ENCODE results near the gene COPG2.
"Not testable (repeated sequence)": the region's sequence is repeated elsewhere in the genome, so short reads cannot be mapped to it uniquely, and the experiment has no call there.

COPG2 gene

GRCh38 chr7:130632111-130632510, 36.4 kb downstream of the COPG2 start:
- Histone ChIP-seq H3K9ac (ENCODE audit: insufficient read length, low read depth) (no peak overlapping the region), H3K4me1 (ENCODE audit: insufficient read depth, insufficient read length) (no peaks in the 10 kb centered on the region), H3K9me3 (ENCODE audit: insufficient read depth, low read length) (peaks cover 5% of the 10 kb centered on the region; the same call in 1 of the 2 replicates), H3K36me3 (ENCODE audit: insufficient read depth, insufficient read length, low read length) (no peaks in the 10 kb centered on the region), H3K4me3 (ENCODE audit: insufficient read length, low read depth) (no peak overlapping the region), H3K27me3 (ENCODE audit: insufficient read depth, insufficient read length) (no peaks in the 10 kb centered on the region)
- DNase-seq (ENCODE audit: low read depth, low spot score): no peak
- no peak for TF ChIP-seq YY1 (IDR thresholded peaks at IDR 0.05; ENCODE audit: insufficient read depth, insufficient read length)
- no peak for TF ChIP-seq ZNF274 (IDR thresholded peaks at IDR 0.05; ENCODE audit: low read depth, low read length)
- TF ChIP-seq SUZ12 (IDR thresholded peaks at IDR 0.05; ENCODE audit: extremely low read depth, insufficient read depth, insufficient read length): no peak

- H3K4me1 ChIP-seq (ENCODE audit: insufficient read depth, insufficient read length): no peaks in the 10 kb centered on the region
- no peak for DNase-seq (ENCODE audit: low read depth, low spot score)
- H3K9me3 ChIP-seq (ENCODE audit: insufficient read depth, low read length): peaks cover 5% of the 10 kb centered on the region; the same call in 1 of the 2 replicates
- TF ChIP-seq YY1 (IDR thresholded peaks at IDR 0.05; ENCODE audit: insufficient read depth, insufficient read length) (no peak), SUZ12 (IDR thresholded peaks at IDR 0.05; ENCODE audit: extremely low read depth, insufficient read depth, insufficient read length) (no peak), ZNF274 (IDR thresholded peaks at IDR 0.05; ENCODE audit: low read depth, low read length) (no peak)
- no peaks in the 10 kb centered on the region for H3K36me3 ChIP-seq (ENCODE audit: insufficient read depth, insufficient read length, low read length)
- no peak overlapping the region for H3K4me3 ChIP-seq (ENCODE audit: insufficient read length, low read depth)
- H3K9ac ChIP-seq (ENCODE audit: insufficient read length, low read depth): no peak overlapping the region
- H3K27me3 ChIP-seq (ENCODE audit: insufficient read depth, insufficient read length): no peaks in the 10 kb centered on the region
Observed at GRCh38 chr7:130628901-130629300, 39.6 kb downstream of the COPG2 start.

GRCh38 chr7:130627775-130628174, 40.8 kb downstream of the COPG2 start:
- H3K4me3 ChIP-seq (ENCODE audit: insufficient read length, low read depth): no peak overlapping the region
- H3K4me1 ChIP-seq (ENCODE audit: insufficient read depth, insufficient read length): no peaks in the 10 kb centered on the region
- H3K27me3 ChIP-seq (ENCODE audit: insufficient read depth, insufficient read length): no peaks in the 10 kb centered on the region
- H3K9ac ChIP-seq (ENCODE audit: insufficient read length, low read depth): no peak overlapping the region
- H3K9me3 ChIP-seq (ENCODE audit: insufficient read depth, low read length): peaks cover 5% of the 10 kb centered on the region; the same call in 1 of the 2 replicates
- no peaks in the 10 kb centered on the region for H3K36me3 ChIP-seq (ENCODE audit: insufficient read depth, insufficient read length, low read length)
- no peak for TF ChIP-seq SUZ12 (IDR thresholded peaks at IDR 0.05; ENCODE audit: extremely low read depth, insufficient read depth, insufficient read length)
- no peak for TF ChIP-seq YY1 (IDR thresholded peaks at IDR 0.05; ENCODE audit: insufficient read depth, insufficient read length)
- no peak for TF ChIP-seq ZNF274 (IDR thresholded peaks at IDR 0.05; ENCODE audit: low read depth, low read length)
- no peak for DNase-seq (ENCODE audit: low read depth, low spot score)

GRCh38 chr7:130622866-130623265, 45.7 kb downstream of the COPG2 start:
- H3K4me1 ChIP-seq (ENCODE audit: insufficient read depth, insufficient read length): no peaks in the 10 kb centered on the region
- H3K27me3 ChIP-seq (ENCODE audit: insufficient read depth, insufficient read length): no peaks in the 10 kb centered on the region
- no peak overlapping the region for H3K4me3 ChIP-seq (ENCODE audit: insufficient read length, low read depth)
- TF ChIP-seq YY1 (IDR thresholded peaks at IDR 0.05; ENCODE audit: insufficient read depth, insufficient read length): no peak
- no peak for TF ChIP-seq ZNF274 (IDR thresholded peaks at IDR 0.05; ENCODE audit: low read depth, low read length)
- H3K36me3 ChIP-seq (ENCODE audit: insufficient read depth, insufficient read length, low read length): no peaks in the 10 kb centered on the region
- H3K9ac ChIP-seq (ENCODE audit: insufficient read length, low read depth): no peak overlapping the region
- DNase-seq (ENCODE audit: low read depth, low spot score): no peak
- H3K9me3 ChIP-seq (ENCODE audit: insufficient read depth, low read length): no peaks in the 10 kb centered on the region

- TF ChIP-seq ZNF274 (IDR thresholded peaks at IDR 0.05; ENCODE audit: low read depth, low read length) (no peak), YY1 (IDR thresholded peaks at IDR 0.05; ENCODE audit: insufficient read depth, insufficient read length) (no peak), SUZ12 (IDR thresholded peaks at IDR 0.05; ENCODE audit: extremely low read depth, insufficient read depth, insufficient read length) (no peak)
- Histone ChIP-seq H3K27me3 (ENCODE audit: insufficient read depth, insufficient read length) (no peaks in the 10 kb centered on the region), H3K9ac (ENCODE audit: insufficient read length, low read depth) (no peak overlapping the region), H3K36me3 (ENCODE audit: insufficient read depth, insufficient read length, low read length) (peaks cover 15% of the 10 kb centered on the region), H3K4me3 (ENCODE audit: insufficient read length, low read depth) (no peak overlapping the region), H3K9me3 (ENCODE audit: insufficient read depth, low read length) (peaks cover 3% of the 10 kb centered on the region; the same call in 1 of the 2 replicates), H3K4me1 (ENCODE audit: insufficient read depth, insufficient read length) (no peaks in the 10 kb centered on the region)
- no peak for DNase-seq (ENCODE audit: low read depth, low spot score)
Observed at GRCh38 chr7:130615583-130615982, 53.0 kb downstream of the COPG2 start.

- no peak for TF ChIP-seq SUZ12 (IDR thresholded peaks at IDR 0.05; ENCODE audit: extremely low read depth, insufficient read depth, insufficient read length)
- TF ChIP-seq ZNF274 (IDR thresholded peaks at IDR 0.05; ENCODE audit: low read depth, low read length): no peak
- no peak for TF ChIP-seq YY1 (IDR thresholded peaks at IDR 0.05; ENCODE audit: insufficient read depth, insufficient read length)
- Histone ChIP-seq H3K4me1 (ENCODE audit: insufficient read depth, insufficient read length) (no peaks in the 10 kb centered on the region), H3K9me3 (ENCODE audit: insufficient read depth, low read length) (peaks cover 3% of the 10 kb centered on the region; the same call in 1 of the 2 replicates), H3K9ac (ENCODE audit: insufficient read length, low read depth) (no peak overlapping the region), H3K36me3 (ENCODE audit: insufficient read depth, insufficient read length, low read length) (peaks cover 23% of the 10 kb centered on the region), H3K27me3 (ENCODE audit: insufficient read depth, insufficient read length) (no peaks in the 10 kb centered on the region), H3K4me3 (ENCODE audit: insufficient read length, low read depth) (no peak overlapping the region)
- no peak for DNase-seq (ENCODE audit: low read depth, low spot score)
Observed at GRCh38 chr7:130614449-130614848, 54.1 kb downstream of the COPG2 start.

GRCh38 chr7:130611218-130611617, 57.3 kb downstream of the COPG2 start:
- DNase-seq (ENCODE audit: low read depth, low spot score): no peak
- peaks cover 36% of the 10 kb centered on the region for H3K36me3 ChIP-seq (ENCODE audit: insufficient read depth, insufficient read length, low read length)

GRCh38 chr7:130607066-130607465, 61.5 kb downstream of the COPG2 start:
- H3K27me3 ChIP-seq (ENCODE audit: insufficient read depth, insufficient read length); H3K4me1 ChIP-seq (ENCODE audit: insufficient read depth, insufficient read length); DNase-seq (ENCODE audit: low read depth, low spot score); H3K9ac ChIP-seq (ENCODE audit: insufficient read length, low read depth); H3K9me3 ChIP-seq (ENCODE audit: insufficient read depth, low read length); H3K4me3 ChIP-seq (ENCODE audit: insufficient read length, low read depth): not testable (repeated sequence)
- peaks cover 29% of the 10 kb centered on the region for H3K36me3 ChIP-seq (ENCODE audit: insufficient read depth, insufficient read length, low read length)

More at GRCh38 chr7:130611218-130611617, 57.3 kb downstream of the COPG2 start:
- Histone ChIP-seq H3K9me3 (ENCODE audit: insufficient read depth, low read length) (peaks cover 3% of the 10 kb centered on the region; the same call in 1 of the 2 replicates), H3K9ac (ENCODE audit: insufficient read length, low read depth) (no peak overlapping the region), H3K27me3 (ENCODE audit: insufficient read depth, insufficient read length) (no peaks in the 10 kb centered on the region), H3K4me1 (ENCODE audit: insufficient read depth, insufficient read length) (no peaks in the 10 kb centered on the region), H3K4me3 (ENCODE audit: insufficient read length, low read depth) (no peak overlapping the region)
- no peak for TF ChIP-seq SUZ12 (IDR thresholded peaks at IDR 0.05; ENCODE audit: extremely low read depth, insufficient read depth, insufficient read length)
- TF ChIP-seq YY1 (IDR thresholded peaks at IDR 0.05; ENCODE audit: insufficient read depth, insufficient read length): no peak
- no peak for TF ChIP-seq ZNF274 (IDR thresholded peaks at IDR 0.05; ENCODE audit: low read depth, low read length)
